GM19468 (cell line): ENCODE results near the gene COL4A2.
"Not testable (repeated sequence)": the region's sequence is repeated elsewhere in the genome, so short reads cannot be mapped to it uniquely, and the experiment has no call there.

ENCODE experiments used
- ATAC-seq: cut with Tn5 transposase; IDR thresholded peaks from one replicate; pipeline ENCODE4 v1.9.1; 2021; ENCODE audit warnings: mild to moderate bottlenecking, moderate library complexity, moderate number of reproducible peaks; ENCODE audit not compliant: unreplicated experiment; ENCODE audit errors: extremely low read depth

COL4A2 gene

GRCh38 chr13:110518226-110518525 is 211.1 kb downstream of the COL4A2 start:
- no peak for ATAC-seq

- no peak for ATAC-seq
Measured at GRCh38 chr13:110518571-110518970, 211.5 kb downstream of the COL4A2 start.

- no peak for ATAC-seq
Measured at GRCh38 chr13:110519046-110519445, 212.0 kb downstream of the COL4A2 start.

GRCh38 chr13:110519506-110519905 is 212.4 kb downstream of the COL4A2 start:
- ATAC-seq: no peak

GRCh38 chr13:110520431-110521295 is 213.6 kb downstream of the COL4A2 start:
- ATAC-seq: no peak

- ATAC-seq: no peak
Measured at GRCh38 chr13:110521296-110521680, 214.2 kb downstream of the COL4A2 start.

- no peak for ATAC-seq
Measured at GRCh38 chr13:110521946-110522345, 214.9 kb downstream of the COL4A2 start.

- ATAC-seq: no peak
Measured at GRCh38 chr13:110522721-110523120, 215.6 kb downstream of the COL4A2 start.

GRCh38 chr13:110523180-110523579 is 216.1 kb downstream of the COL4A2 start:
- ATAC-seq: no peak

GRCh38 chr13:110523838-110524540 is 216.9 kb downstream of the COL4A2 start:
- ATAC-seq: no peak

- no peak for ATAC-seq
Measured at GRCh38 chr13:110524541-110525257, 217.6 kb downstream of the COL4A2 start.

- peak; percentile 82 for ATAC-seq
Measured at GRCh38 chr13:110525328-110526319, 218.5 kb downstream of the COL4A2 start.

GRCh38 chr13:110528371-110528770 is 221.3 kb downstream of the COL4A2 start:
- no peak for ATAC-seq

- ATAC-seq: no peak
Measured at GRCh38 chr13:110528911-110529310, 221.8 kb downstream of the COL4A2 start.

- ATAC-seq: no peak
Measured at GRCh38 chr13:110529522-110530311, 222.6 kb downstream of the COL4A2 start.

GRCh38 chr13:110531100-110531499 is 224.0 kb downstream of the COL4A2 start:
- no peak for ATAC-seq

GRCh38 chr13:110531671-110532083 is 224.6 kb downstream of the COL4A2 start:
- no peak for ATAC-seq

GRCh38 chr13:110532258-110532657 is 225.2 kb downstream of the COL4A2 start:
- ATAC-seq: not testable (repeated sequence)
